HL-60 (cell line): ENCODE measurements around the gene BEGAIN.
"Not testable (repeated sequence)": the region's sequence is repeated elsewhere in the genome, so short reads cannot be mapped to it uniquely, and the experiment has no call there.

Source experiments
- DNase-seq, 2 experiments: peaks; one replicate each; pipeline ENCODE4 v3.0.0-alpha.2; 2010 to 2020; ENCODE audit warnings: low read depth in 1 of 2, low spot score in 1 of 2
- H3K27ac ChIP-seq: fragments of 250-450 bp; sonication (Bioruptor Pico); replicated peaks from 2 replicates; pipeline ENCODE4 v1.5.1; 2020; ENCODE audit warnings: mild to moderate bottlenecking, moderate library complexity
- H3K27me3 ChIP-seq: fragments of 250-450 bp; sonication (Bioruptor Pico); 2 replicates; pipeline ENCODE4 v1.5.1; 2021; ENCODE audit warnings: mild to moderate bottlenecking, moderate library complexity; ENCODE audit not compliant: insufficient read depth, poor library complexity, severe bottlenecking
- H3K4me3 ChIP-seq: replicated peaks from 2 replicates; pipeline ENCODE4 v1.5.1; 2011; ENCODE audit warnings: mild to moderate bottlenecking, control low read depth, low read length; ENCODE audit not compliant: insufficient read depth
- CTCF ChIP-seq: IDR thresholded peaks from one replicate; pipeline ENCODE4 v1.5.1; 2011; ENCODE audit warnings: low read length, control low read depth, inconsistent platforms; ENCODE audit not compliant: insufficient read depth
- GABPA ChIP-seq: IDR thresholded peaks from 2 replicates; pipeline ENCODE4 v1.6.1; 2012; ENCODE audit warnings: low read depth
- POLR2AphosphoS5 ChIP-seq: IDR thresholded peaks from 2 replicates; pipeline ENCODE4 v1.6.1; 2012; ENCODE audit warnings: low read depth
- REST ChIP-seq: IDR thresholded peaks from 2 replicates; pipeline ENCODE4 v1.6.1; 2012; ENCODE audit warnings: low read depth; ENCODE audit not compliant: insufficient replicate concordance
- SPI1 ChIP-seq: IDR thresholded peaks from 2 replicates; pipeline ENCODE4 v1.6.1; 2012; ENCODE audit warnings: low read depth, mild to moderate bottlenecking, borderline replicate concordance

The BEGAIN gene

GRCh38 chr14:100522616-100523099 is 64.6 kb downstream of the BEGAIN start:
- TF ChIP-seq CTCF (no peak), SPI1 (no peak), GABPA (no peak)
- H3K4me3 ChIP-seq: no peak overlapping the region
- DNase-seq: no peak
- H3K27me3 ChIP-seq: no peaks in the 10 kb centered on the region
- H3K27ac ChIP-seq: no peak overlapping the region

- not testable (repeated sequence) for DNase-seq, H3K4me3 ChIP-seq, H3K27ac ChIP-seq, H3K27me3 ChIP-seq
These were observed 81.2 kb downstream of the BEGAIN start for GRCh38 chr14:100506053-100506452.

- no peak for DNase-seq
- Histone ChIP-seq H3K27ac (no peak overlapping the region), H3K4me3 (no peak overlapping the region), H3K27me3 (no peaks in the 10 kb centered on the region)
- TF ChIP-seq POLR2AphosphoS5 (no peak), CTCF (no peak), GABPA (no peak), REST (no peak), SPI1 (no peak)
These were observed 82.7 kb downstream of the BEGAIN start for GRCh38 chr14:100504372-100505078.

- H3K27me3 ChIP-seq: no peaks in the 10 kb centered on the region
- TF ChIP-seq REST (no peak), CTCF (no peak), SPI1 (no peak), POLR2AphosphoS5 (no peak), GABPA (no peak)
- no peak overlapping the region for H3K4me3 ChIP-seq
- no peak overlapping the region for H3K27ac ChIP-seq
- DNase-seq: no peak
These were observed 84.0 kb downstream of the BEGAIN start for GRCh38 chr14:100503251-100503650.
